GM12875 (cell line): ENCODE measurements around the gene CRYZL1.

Experiments
- H3K4me3 ChIP-seq: one replicate; pipeline ENCODE4 v1.5.1; 2011; ENCODE audit warnings: low read depth, low read length, control low read depth
- TF ChIP-seq, protein P1 (sequence below): IDR thresholded peaks from 2 replicates; pipeline ENCODE4 v1.5.1; 2011; ENCODE audit warnings: low read depth, mild to moderate bottlenecking, control low read depth, inconsistent platforms, low read length, moderate library complexity, borderline replicate concordance; ENCODE audit not compliant: insufficient read depth

The CRYZL1 gene

DNA sequence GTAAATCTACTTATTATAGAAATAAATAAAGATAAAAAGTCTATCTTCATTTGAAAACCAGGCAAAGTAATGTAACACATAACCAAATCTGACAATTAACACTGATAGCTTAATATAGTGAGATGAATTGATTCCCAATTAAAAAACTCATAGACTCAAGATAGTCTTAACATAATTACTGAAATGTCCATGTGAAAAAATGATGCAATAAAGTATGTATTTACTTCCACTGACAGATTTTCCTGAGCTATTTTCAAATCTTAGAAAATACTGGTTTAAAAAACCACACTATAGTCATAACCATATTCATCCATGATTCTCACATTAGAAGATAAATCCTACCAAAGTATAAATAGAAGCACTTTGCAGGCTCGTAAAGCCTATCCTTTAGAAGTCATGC, 43.5 kb downstream of the CRYZL1 start:
- no peak overlapping the region for H3K4me3 ChIP-seq

DNA sequence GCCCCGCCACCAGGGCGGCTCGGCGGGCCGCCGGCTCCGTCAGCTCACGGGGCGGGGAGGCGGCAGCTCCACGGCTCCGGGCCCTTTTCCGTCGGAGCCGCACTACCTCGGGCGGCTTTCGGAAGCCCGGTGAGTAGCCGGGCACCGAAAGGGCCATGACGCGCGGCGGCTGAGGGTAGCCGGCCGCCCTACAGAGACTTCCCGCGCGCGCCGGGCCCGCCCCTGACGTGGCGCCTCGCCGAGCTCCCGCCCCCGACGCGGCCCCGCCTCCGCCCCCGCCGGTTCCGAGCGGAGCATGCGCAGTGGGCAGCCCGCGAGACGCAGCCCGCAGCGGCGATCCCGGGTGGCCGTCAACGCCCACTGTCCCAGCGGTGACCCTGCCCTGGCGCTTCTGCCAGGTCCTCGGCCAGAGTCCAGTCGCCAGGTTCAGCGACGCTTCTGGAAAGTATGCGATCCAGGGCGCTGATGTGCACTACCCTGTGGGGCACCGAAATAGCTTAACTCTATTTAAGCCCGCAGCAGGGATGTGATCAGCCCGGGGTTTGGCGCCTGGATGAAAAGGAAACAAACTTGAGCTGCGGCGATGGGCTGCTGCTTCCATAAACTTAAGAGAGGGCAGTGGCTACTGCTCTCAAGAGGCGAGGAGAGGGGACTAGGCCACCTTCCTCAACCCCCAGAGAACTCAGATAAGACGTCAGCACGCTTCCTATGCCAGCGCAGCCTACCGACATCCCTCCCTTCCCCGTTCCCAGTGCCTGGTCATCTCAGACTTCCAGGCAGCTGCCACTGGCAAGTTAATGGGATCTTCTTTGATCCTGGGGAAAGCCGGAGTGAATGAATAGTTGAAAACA, 52.8 kb downstream of the CRYZL1 start, which contains the start of gene DONSON:
Gene DONSON, minus strand, starts transcription at position 200 of the 851 bp plus-strand sequence. Its CDS starts 43 bp downstream, at position 157.
- TF ChIP-seq, protein P1, sequence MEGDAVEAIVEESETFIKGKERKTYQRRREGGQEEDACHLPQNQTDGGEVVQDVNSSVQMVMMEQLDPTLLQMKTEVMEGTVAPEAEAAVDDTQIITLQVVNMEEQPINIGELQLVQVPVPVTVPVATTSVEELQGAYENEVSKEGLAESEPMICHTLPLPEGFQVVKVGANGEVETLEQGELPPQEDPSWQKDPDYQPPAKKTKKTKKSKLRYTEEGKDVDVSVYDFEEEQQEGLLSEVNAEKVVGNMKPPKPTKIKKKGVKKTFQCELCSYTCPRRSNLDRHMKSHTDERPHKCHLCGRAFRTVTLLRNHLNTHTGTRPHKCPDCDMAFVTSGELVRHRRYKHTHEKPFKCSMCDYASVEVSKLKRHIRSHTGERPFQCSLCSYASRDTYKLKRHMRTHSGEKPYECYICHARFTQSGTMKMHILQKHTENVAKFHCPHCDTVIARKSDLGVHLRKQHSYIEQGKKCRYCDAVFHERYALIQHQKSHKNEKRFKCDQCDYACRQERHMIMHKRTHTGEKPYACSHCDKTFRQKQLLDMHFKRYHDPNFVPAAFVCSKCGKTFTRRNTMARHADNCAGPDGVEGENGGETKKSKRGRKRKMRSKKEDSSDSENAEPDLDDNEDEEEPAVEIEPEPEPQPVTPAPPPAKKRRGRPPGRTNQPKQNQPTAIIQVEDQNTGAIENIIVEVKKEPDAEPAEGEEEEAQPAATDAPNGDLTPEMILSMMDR, result no peak

More for the DNA sequence above, 43.5 kb downstream of the CRYZL1 start:
- TF ChIP-seq, protein P1, result no peak

DNA sequence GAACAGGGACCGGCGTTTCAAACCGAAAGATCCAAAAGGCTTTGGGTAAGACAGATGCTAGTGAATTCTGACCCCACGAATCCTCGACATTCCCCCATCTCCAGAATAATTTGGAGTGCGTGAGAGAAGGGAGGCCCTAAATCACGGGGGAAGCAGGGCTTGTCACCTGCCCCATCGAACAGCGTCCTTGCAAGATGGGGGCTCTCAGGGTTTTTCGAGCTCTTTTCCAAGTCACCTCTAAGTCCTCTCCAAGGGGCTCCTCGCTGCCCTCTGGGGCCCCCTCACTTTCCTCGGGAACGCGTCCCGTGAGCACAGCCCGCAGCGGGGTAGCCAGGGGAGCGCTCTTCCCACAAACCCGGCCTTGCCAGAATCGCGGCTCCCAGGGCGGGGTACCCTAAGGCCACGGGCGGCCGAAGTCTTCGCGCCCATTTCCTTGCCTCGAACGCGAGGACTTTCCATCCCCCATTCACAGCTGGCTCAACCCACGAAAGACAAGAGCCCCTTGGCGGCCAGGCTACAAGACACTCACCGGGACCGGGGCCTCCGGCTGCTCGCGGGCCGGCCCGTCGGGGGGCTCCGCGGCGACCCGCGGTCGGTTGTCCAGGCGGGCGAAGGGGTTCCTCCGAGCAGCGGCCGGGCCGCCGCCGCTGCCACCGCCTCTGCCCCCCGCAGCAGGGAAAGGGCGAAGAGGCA, 53.6 kb downstream of the CRYZL1 start:
- H3K4me3 ChIP-seq, result peak overlapping the region; percentile 78
- TF ChIP-seq, protein P1, result peak; percentile 34; the same call in 1 of the 2 replicates

More for the DNA sequence above, 52.8 kb downstream of the CRYZL1 start, which contains the start of gene DONSON:
- peak within 1 kb of the TSS; percentile 78 for H3K4me3 ChIP-seq

DNA sequence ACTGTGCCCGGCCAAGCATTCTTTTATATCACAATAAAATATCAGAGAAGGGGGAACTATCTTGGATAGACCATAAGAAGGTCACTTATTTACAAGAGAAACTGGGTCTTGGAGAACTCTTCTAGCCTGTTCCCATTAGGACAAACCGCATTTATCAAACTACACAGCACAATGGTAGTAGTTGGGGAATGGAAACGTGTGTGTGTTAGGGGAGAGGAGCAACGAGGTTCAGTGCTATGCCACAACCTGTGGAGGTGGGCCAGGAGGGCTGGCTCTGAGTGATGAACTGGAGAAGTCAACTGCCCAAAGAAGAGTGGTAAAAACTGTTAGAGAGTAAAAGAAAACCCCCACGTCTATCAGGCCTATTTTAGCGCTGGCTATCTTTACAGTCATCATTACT, 54.6 kb downstream of the CRYZL1 start:
- no peak overlapping the region for H3K4me3 ChIP-seq
- TF ChIP-seq, protein P1, result no peak

DNA sequence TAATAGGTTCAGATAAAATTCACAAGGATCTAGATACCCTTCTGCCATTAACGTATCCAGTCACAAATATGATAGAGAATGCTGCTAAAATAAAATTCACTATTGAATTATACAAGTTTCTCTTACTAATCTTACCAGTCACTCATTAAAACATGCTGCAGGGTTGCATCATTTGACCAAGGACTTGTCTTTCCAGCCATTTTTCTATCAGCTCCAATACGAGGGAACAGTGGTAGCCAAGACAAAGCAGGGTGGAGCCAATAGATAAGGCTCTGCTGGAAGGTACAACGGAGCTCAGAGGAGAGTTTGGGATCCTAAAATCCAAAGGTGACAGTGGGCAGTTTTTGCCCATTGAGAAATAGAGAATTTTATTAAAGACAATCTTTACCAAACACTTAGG, 57.1 kb downstream of the CRYZL1 start:
- TF ChIP-seq, protein P1, result no peak

DNA sequence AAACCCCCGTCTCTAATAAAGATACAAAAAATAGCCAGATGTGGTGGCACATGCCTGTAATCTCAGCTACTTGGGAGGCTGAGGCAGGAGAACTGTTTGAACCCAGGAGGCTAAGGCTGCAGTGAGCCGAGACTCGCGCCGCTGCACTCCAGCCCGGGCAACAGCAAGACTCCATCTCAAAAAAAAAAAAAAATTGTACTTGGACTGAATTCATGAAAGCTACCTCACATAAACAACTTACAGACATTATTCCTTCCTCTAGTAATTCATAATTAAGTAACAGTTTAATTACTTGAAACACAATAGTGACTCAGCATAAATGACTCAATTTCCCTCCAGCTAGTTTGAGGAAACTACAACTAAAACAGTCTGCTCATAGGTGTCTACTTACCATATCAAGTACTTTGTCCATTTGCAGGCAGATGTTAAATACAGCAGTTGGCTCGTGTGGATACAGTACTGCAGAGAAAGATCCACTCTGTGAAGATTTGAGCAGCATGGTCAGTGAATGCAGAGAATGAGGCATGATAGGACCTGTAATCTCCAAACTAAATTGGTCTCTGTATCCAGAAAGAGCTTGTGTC, 62.5 kb downstream of the CRYZL1 start:
- H3K4me3 ChIP-seq, result no peak overlapping the region
- TF ChIP-seq, protein P1, result no peak

More for the DNA sequence above, 57.1 kb downstream of the CRYZL1 start:
- H3K4me3 ChIP-seq, result no peak overlapping the region
